GM21737 (cell line): Measurements from ENCODE around the gene WBP2NL.
"Not testable (repeated sequence)": the region's sequence is repeated elsewhere in the genome, so short reads cannot be mapped to it uniquely, and the experiment has no call there.

Source experiments
- ATAC-seq: cut with Tn5 transposase; IDR thresholded peaks from one replicate; pipeline ENCODE4 v1.9.1; 2021; ENCODE audit warnings: mild to moderate bottlenecking, moderate library complexity; ENCODE audit not compliant: unreplicated experiment

Gene WBP2NL

GRCh38 chr22:42070517-42071422 is 72.2 kb downstream of the WBP2NL start, which contains the start of gene NAGA:
Gene NAGA (minus strand): TSS chr22:42070812. CDS start chr22:42070297, 515 bp downstream.
- peak; percentile 85 for ATAC-seq

- ATAC-seq: not testable (repeated sequence)
Measured at GRCh38 chr22:42071508-42071907, 72.9 kb downstream of the WBP2NL start.

- ATAC-seq: no peak
Measured at GRCh38 chr22:42072606-42073330, 74.2 kb downstream of the WBP2NL start.

GRCh38 chr22:42073621-42074041 is 75.0 kb downstream of the WBP2NL start:
- no peak for ATAC-seq

GRCh38 chr22:42074132-42074811 is 75.7 kb downstream of the WBP2NL start, which contains the start of gene PHETA2:
Gene PHETA2 (plus strand): TSS chr22:42074248. CDS start chr22:42077294, 3,046 bp downstream.
- no peak for ATAC-seq

- no peak for ATAC-seq
Measured at GRCh38 chr22:42074846-42075676, 76.5 kb downstream of the WBP2NL start.

GRCh38 chr22:42076764-42077485 is 78.3 kb downstream of the WBP2NL start:
- no peak for ATAC-seq

GRCh38 chr22:42077486-42078125 is 79.0 kb downstream of the WBP2NL start:
- no peak for ATAC-seq
